GM18498 (cell line): Measurements from ENCODE around the gene VKORC1.
"Not testable (repeated sequence)": the region's sequence is repeated elsewhere in the genome, so short reads cannot be mapped to it uniquely, and the experiment has no call there.

Experiments
- ATAC-seq: cut with Tn5 transposase; IDR thresholded peaks from one replicate; pipeline ENCODE4 v1.9.1; 2021; ENCODE audit warnings: mild to moderate bottlenecking, moderate library complexity; ENCODE audit not compliant: unreplicated experiment

Gene VKORC1

GRCh38 chr16:31108035-31108793 is 13.6 kb upstream of the VKORC1 start, which contains the start of gene BCKDK:
Gene BCKDK (plus strand): TSS chr16:31108386. CDS start chr16:31109224, 838 bp downstream.
- peak; percentile 84 for ATAC-seq

- ATAC-seq: peak; percentile 55
These were observed 12.9 kb upstream of the VKORC1 start for GRCh38 chr16:31107465-31107867.

- no peak for ATAC-seq
These were observed 12.2 kb upstream of the VKORC1 start for GRCh38 chr16:31106509-31107464.

- ATAC-seq: peak; percentile 36
These were observed 11.1 kb upstream of the VKORC1 start for GRCh38 chr16:31105677-31106213.

GRCh38 chr16:31100876-31101641 is 6.5 kb upstream of the VKORC1 start:
- not testable (repeated sequence) for ATAC-seq

- no peak for ATAC-seq
These were observed 5.5 kb upstream of the VKORC1 start for GRCh38 chr16:31099860-31100638.

GRCh38 chr16:31094088-31094423 is 541 bp downstream of the VKORC1 start:
- ATAC-seq: no peak

- no peak for ATAC-seq
These were observed 1.4 kb downstream of the VKORC1 start for GRCh38 chr16:31093132-31093703.

GRCh38 chr16:31092330-31092729 is 2.3 kb downstream of the VKORC1 start:
- ATAC-seq: no peak

- no peak for ATAC-seq
These were observed 4.1 kb downstream of the VKORC1 start for GRCh38 chr16:31090540-31090939.

GRCh38 chr16:31089199-31089598 is 5.4 kb downstream of the VKORC1 start:
- ATAC-seq: no peak

- no peak for ATAC-seq
These were observed 6.0 kb downstream of the VKORC1 start, which contains the start of gene PRSS53 for GRCh38 chr16:31088459-31089183. Gene PRSS53 (minus strand): TSS chr16:31088943. CDS start chr16:31088809, 134 bp downstream.

GRCh38 chr16:31087971-31088370 is 6.6 kb downstream of the VKORC1 start:
- ATAC-seq: no peak

- ATAC-seq: no peak
These were observed 7.1 kb downstream of the VKORC1 start for GRCh38 chr16:31087481-31087880.

- ATAC-seq: no peak
These were observed 8.0 kb downstream of the VKORC1 start for GRCh38 chr16:31086629-31086906.

- ATAC-seq: no peak
These were observed 8.5 kb downstream of the VKORC1 start for GRCh38 chr16:31085873-31086628.

GRCh38 chr16:31085411-31085810 is 9.2 kb downstream of the VKORC1 start:
- ATAC-seq: no peak

- ATAC-seq: no peak
These were observed 9.9 kb downstream of the VKORC1 start for GRCh38 chr16:31084584-31085302.
